GM10248 (cell line): ENCODE results near the gene GPR180.

Experiments
- CTCF ChIA-PET: fragments of 300-600 bp; sonication (Branson Sonifier 250); formaldehyde crosslinking; extraction: SDS; loops from one replicate; lab custom pipeline; 2021; ENCODE audit warnings: antibody characterized with exemption; lab: Yijun Ruan, JAX
- POLR2A ChIA-PET: fragments of 350-650 bp; sonication (Branson Sonifier 250); formaldehyde crosslinking; extraction: SDS; loops from one replicate; lab custom pipeline; 2020; ENCODE audit warnings: antibody characterized with exemption; lab: Yijun Ruan, JAX
- DNase-seq: peaks from one replicate; pipeline ENCODE4 v3.0.0; 2012; ENCODE audit errors: extremely low spot score
- TF ChIP-seq, protein P1 (sequence below): IDR thresholded peaks from 2 replicates; pipeline ENCODE4 v1.5.1; 2012; ENCODE audit warnings: mild to moderate bottlenecking, low read depth; ENCODE audit errors: extremely low read depth, missing control alignments, control extremely low read depth

The GPR180 gene

DNA sequence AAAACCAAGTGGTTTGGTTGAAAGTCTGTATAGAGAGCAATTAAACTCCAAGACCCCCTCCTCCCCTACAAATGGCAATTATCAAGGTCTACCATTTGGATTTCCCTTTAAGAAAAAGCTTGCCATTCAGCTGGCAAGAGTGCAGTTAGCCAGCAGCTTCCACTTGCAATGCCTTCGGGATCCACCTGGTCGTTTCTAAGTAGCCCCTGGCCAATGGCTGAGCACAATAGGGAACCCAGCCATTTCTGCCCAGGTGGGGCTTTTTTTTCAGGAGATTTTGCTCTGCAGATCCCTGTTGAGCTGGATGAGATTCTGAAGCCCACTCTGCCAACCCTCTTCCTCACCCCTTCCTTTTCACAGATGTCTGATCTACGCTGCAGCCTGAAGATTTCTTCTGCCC is 32.0 kb upstream of the GPR180 start:
- TF ChIP-seq, protein P1, sequence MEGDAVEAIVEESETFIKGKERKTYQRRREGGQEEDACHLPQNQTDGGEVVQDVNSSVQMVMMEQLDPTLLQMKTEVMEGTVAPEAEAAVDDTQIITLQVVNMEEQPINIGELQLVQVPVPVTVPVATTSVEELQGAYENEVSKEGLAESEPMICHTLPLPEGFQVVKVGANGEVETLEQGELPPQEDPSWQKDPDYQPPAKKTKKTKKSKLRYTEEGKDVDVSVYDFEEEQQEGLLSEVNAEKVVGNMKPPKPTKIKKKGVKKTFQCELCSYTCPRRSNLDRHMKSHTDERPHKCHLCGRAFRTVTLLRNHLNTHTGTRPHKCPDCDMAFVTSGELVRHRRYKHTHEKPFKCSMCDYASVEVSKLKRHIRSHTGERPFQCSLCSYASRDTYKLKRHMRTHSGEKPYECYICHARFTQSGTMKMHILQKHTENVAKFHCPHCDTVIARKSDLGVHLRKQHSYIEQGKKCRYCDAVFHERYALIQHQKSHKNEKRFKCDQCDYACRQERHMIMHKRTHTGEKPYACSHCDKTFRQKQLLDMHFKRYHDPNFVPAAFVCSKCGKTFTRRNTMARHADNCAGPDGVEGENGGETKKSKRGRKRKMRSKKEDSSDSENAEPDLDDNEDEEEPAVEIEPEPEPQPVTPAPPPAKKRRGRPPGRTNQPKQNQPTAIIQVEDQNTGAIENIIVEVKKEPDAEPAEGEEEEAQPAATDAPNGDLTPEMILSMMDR: no peak
- ChIA-PET CTCF (interaction anchor here (0.7 to 1.5 kb wide), 3 partner anchors 9 to 48 kb away, joined by 3 to 10 read pairs (median 5); no protein-coding TSS in a partner anchor), POLR2A (no interaction called here)
- DNase-seq: no peak

DNA sequence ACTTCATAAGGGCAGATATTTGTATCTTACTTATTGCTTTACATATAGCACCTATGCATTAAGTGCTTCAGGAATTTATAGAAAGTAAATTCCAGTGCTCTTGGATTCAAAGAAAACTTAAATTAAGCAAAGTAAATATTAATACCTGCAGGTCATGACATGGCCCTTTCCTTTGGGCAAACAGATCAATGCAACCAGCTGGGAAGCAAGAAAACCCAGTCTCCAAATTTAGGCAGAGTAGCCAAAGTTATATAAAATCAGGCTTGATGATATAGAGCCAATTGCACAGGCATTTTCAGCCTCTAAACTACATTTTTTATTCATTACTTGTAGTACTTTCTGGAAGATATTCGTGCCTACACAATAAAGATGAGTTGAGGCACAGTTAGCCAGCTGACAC is 22.6 kb upstream of the GPR180 start:
- TF ChIP-seq, protein P1: no peak
- no peak for DNase-seq
- CTCF ChIA-PET: interaction anchor here (1.6 kb wide), 1 partner anchor 143 kb away, joined by 3 read pairs; no protein-coding TSS in a partner anchor
- POLR2A ChIA-PET: no interaction called here

DNA sequence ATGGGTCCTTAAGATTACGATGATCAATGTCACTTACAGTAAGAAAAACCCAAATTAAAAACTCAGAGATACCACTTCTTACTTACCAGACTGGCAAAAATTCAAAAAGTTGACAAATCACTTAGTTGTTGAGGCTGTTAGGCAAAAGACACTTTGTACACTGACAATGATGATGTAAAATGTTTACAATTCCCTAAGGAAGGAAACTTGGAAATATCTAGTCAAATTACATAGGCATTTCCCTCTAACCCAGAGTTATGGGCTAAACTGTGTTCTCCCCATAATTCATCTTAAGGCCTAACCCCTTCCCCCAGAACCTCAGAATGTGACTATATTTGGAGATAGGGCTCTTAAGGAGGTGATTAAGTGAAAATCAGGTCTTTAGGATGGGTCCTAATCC is 17.7 kb upstream of the GPR180 start:
- CTCF ChIA-PET: no interaction called here
- POLR2A ChIA-PET: no interaction called here
- TF ChIP-seq, protein P1: no peak
- no peak for DNase-seq

DNA sequence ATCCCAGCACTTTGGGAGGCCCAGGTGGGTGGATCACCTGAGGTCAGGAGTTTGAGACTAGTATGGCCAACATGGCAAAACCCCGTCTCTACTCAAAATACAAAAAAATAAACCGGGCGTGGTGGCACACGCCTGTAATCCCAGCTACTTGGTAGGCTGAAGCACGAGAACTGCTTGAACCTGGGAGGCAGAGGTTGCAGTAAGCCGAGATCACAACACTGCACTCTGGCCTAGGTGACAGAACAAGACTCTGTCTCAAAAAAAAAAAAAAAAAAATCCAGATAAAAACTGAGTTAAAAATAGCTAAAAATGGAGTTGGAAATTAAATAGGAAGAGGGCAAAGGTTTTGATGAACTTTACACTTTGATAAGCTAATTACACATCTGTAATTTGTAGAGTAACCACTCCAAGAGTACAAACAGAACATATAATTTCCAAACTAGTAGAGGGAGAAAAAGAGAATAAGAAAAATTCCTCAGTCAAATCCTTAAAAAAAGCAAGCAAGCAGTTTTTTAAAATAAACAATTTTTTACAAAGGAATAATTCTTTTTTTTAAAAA is 16.0 kb upstream of the GPR180 start:
- ChIA-PET CTCF (interaction anchor here (0.7 to 1.1 kb wide), 2 partner anchors 11 to 35 kb away, joined by 3 read pairs; partner anchors contain the start of gene TGDS), POLR2A (no interaction called here)
- DNase-seq: no peak
- TF ChIP-seq, protein P1: no peak

DNA sequence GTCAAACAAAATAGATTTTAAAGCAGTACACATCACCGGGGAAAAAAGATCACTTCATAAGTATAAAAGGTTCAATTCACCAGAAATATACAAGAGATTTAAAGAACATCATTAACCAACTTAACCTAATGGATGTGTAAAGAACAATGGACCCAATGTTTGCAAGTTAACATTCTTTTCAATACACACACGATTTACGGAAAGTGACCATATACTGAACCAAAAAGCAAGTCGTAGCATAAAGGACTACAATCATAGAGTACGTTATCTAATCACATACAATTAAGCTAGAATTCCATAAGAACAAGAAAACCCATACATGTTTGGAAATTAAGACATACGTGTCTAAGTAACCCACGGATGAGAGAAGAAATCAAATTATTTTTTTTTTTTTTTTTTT is 15.3 kb upstream of the GPR180 start:
- CTCF ChIA-PET: interaction anchor here (0.7 to 1.2 kb wide), 3 partner anchors 10 to 34 kb away, joined by 3 read pairs; partner anchors contain the start of gene TGDS
- TF ChIP-seq, protein P1: no peak
- POLR2A ChIA-PET: no interaction called here
- DNase-seq: no peak

DNA sequence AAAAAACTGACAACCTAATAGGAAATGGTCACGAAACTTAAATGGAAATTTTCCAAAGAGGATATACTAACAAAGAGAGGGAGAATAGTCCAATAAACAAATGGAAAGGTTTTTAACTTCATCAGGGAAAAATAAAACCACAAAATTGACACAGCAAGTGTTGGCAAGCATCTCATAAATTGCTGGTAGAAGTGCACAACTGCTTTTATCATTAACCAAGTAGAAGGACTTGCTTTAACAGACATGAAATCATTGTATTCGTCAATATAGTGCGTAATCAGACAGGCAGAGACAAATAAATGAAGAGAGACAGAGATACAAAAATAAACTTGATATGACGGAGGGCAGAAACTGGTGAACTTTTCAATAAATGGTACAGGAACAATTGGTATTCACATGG is 13.1 kb upstream of the GPR180 start:
- TF ChIP-seq, protein P1: no peak
- no peak for DNase-seq
- CTCF ChIA-PET: no interaction called here
- POLR2A ChIA-PET: no interaction called here
